Erythroblast (primary cell): ENCODE results near the gene DNASE1L3.

Source experiments
- GATA1 ChIP-seq: IDR thresholded peaks from 2 replicates; pipeline ENCODE4 v1.6.1; 2011; ENCODE audit warnings: low read depth, mild to moderate bottlenecking, control low read depth, low read length, moderate library complexity
- POLR2A ChIP-seq: IDR thresholded peaks from 2 replicates; pipeline ENCODE4 v1.6.1; 2011; ENCODE audit warnings: mild to moderate bottlenecking, low read length

DNA sequence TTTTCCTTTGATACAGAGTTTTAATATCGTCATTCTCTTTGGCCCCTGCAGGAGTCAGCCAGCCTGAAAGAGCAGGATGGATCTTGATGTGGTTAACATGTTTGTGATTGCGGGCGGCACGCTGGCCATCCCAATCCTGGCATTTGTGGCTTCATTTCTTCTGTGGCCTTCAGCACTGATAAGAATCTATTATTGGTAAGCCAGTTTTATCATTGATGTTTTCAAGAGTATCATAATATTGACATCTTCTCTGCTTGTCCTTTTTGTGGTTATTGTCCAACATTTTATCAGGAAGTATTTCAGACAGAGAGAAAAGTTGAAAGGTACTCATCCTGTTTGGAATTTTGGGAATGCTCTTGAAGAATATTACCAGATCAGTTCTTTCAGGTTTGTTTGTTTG, 45.7 kb upstream of the DNASE1L3 start:
- TF ChIP-seq POLR2A (no peak), GATA1 (no peak)
